Endothelial cell of umbilical vein (primary cell): ENCODE data around the gene SH3TC2. TPM values are rescaled to one million over a fixed set of nuclear protein-coding genes. Genes with fewer than 3 reads are reported as not detected.

Experiments
- BruUV-seq: library from RNA; stranded (reverse); fragments of 400-500 nt; replicated peaks from 2 replicates; lab custom pipeline; 2021; lab: Mats Ljungman, UMichigan
- CTCF ChIA-PET: fragments of 300-600, 350-600 bp; sonication (Branson Sonifier 250); formaldehyde crosslinking; loops from one replicate; lab custom pipeline; 2021; ENCODE audit warnings: antibody characterized with exemption, inconsistent platforms; lab: Charles Lee
- POLR2A ChIA-PET: fragments of 300-600, 350-600 bp; sonication (Branson Sonifier 250); formaldehyde crosslinking; loops from one replicate; lab custom pipeline; 2021; ENCODE audit warnings: antibody characterized with exemption, inconsistent platforms; lab: Charles Lee
- DNase-seq: peaks from one replicate; pipeline ENCODE4 v3.0.0-alpha.2; 2011; ENCODE audit warnings: low read depth, low spot score
- FAIRE-seq: peaks from 2 replicates; lab custom pipeline; 2011; peaks lifted over from hg19 to GRCh38; lab: Jason Lieb, UNC
- H2AFZ ChIP-seq: 2 replicates; pipeline ENCODE4 v1.6.0; 2012; ENCODE audit warnings: low read depth, low read length, control low read depth, inconsistent platforms
- H3K27ac ChIP-seq: 2 replicates; pipeline ENCODE4 v1.5.1; 2011; ENCODE audit warnings: low read depth, mild to moderate bottlenecking, control low read depth, low read length, moderate library complexity; ENCODE audit not compliant: insufficient read depth
- H3K27me3 ChIP-seq, 2 experiments: 2 replicates each; pipeline versions ENCODE4 v1.6.0 to v1.6.1; 2011; ENCODE audit warnings: low read length in 2 of 2, mixed read lengths in 1 of 2; ENCODE audit not compliant: control insufficient read depth in 2 of 2, insufficient read depth in 2 of 2
- H3K36me3 ChIP-seq, 2 experiments: 2 replicates in 1 of 2; 3 replicates in 1 of 2; pipeline ENCODE4 v1.5.1; 2011; ENCODE audit warnings: low read length in 2 of 2, mild to moderate bottlenecking in 1 of 2, moderate library complexity in 1 of 2; ENCODE audit not compliant: control insufficient read depth in 2 of 2, insufficient read depth in 2 of 2; ENCODE audit errors: extremely low read depth in 1 of 2
- H3K4me1 ChIP-seq: 3 replicates; pipeline ENCODE4 v1.5.1; 2011; ENCODE audit warnings: mild to moderate bottlenecking, low read length; ENCODE audit not compliant: control insufficient read depth, insufficient read depth; ENCODE audit errors: extremely low read depth
- H3K4me2 ChIP-seq: 2 replicates; pipeline ENCODE4 v1.6.1; 2011; ENCODE audit warnings: low read length, control low read depth, mixed read lengths; ENCODE audit not compliant: insufficient read depth
- H3K4me3 ChIP-seq, 3 experiments: fragments of 200-600 bp in 1 of 3; sonication (generic), shearing (Covaris generic) in 1 of 3; replicated peaks in 1 of 3; 2 replicates each; pipeline ENCODE4 v1.5.1; 2011 to 2016; ENCODE audit warnings: control low read depth in 3 of 3, low read length in 3 of 3, mild to moderate bottlenecking in 2 of 3, inconsistent platforms in 1 of 3, low read depth in 1 of 3, moderate library complexity in 1 of 3; ENCODE audit not compliant: insufficient read depth in 1 of 3
- H3K79me2 ChIP-seq: 2 replicates; pipeline ENCODE4 v1.6.0; 2012; ENCODE audit warnings: low read length, inconsistent platforms; ENCODE audit not compliant: control insufficient read depth, insufficient read depth
- H3K9ac ChIP-seq: replicated peaks from 2 replicates; pipeline ENCODE3; 2011; ENCODE audit warnings: low read length, control low read depth; ENCODE audit not compliant: insufficient read depth; ENCODE audit errors: extremely low read depth
- H3K9me1 ChIP-seq: replicated peaks from 3 replicates; pipeline ENCODE4 v1.6.0; 2011; ENCODE audit warnings: mild to moderate bottlenecking, low read length; ENCODE audit not compliant: control insufficient read depth, insufficient read depth; ENCODE audit errors: extremely low read depth
- H3K9me3 ChIP-seq: replicated peaks from 2 replicates; pipeline ENCODE4 v1.5.1; 2012; ENCODE audit warnings: low read length, inconsistent platforms; ENCODE audit not compliant: control insufficient read depth, insufficient read depth
- H4K20me1 ChIP-seq: replicated peaks from 2 replicates; pipeline ENCODE3; 2011; ENCODE audit warnings: mild to moderate bottlenecking, low read length; ENCODE audit not compliant: control insufficient read depth, insufficient read depth; ENCODE audit errors: extremely low read depth
- EZH2 ChIP-seq: IDR thresholded peaks from 2 replicates; pipeline ENCODE4 v1.6.1; 2012; ENCODE audit warnings: borderline replicate concordance, low read depth, mild to moderate bottlenecking, moderate library complexity, low read length, inconsistent platforms; ENCODE audit not compliant: severe bottlenecking
- FOS ChIP-seq: IDR thresholded peaks from 2 replicates; pipeline ENCODE4 v1.6.1; 2011; ENCODE audit warnings: mild to moderate bottlenecking, low read length, moderate library complexity, borderline replicate concordance; ENCODE audit not compliant: insufficient read depth
- GATA2 ChIP-seq: IDR thresholded peaks from 2 replicates; pipeline ENCODE4 v1.7.0; 2011; ENCODE audit warnings: low read depth, mild to moderate bottlenecking, moderate library complexity, mixed read lengths, low read length; ENCODE audit not compliant: insufficient read length, insufficient read depth
- JUN ChIP-seq: IDR thresholded peaks from 2 replicates; pipeline ENCODE4 v1.6.1; 2011; ENCODE audit warnings: borderline replicate concordance, low read depth; ENCODE audit not compliant: insufficient read length, insufficient read depth
- MYC ChIP-seq: IDR thresholded peaks from one replicate; pipeline ENCODE4 v1.6.1; 2011; ENCODE audit warnings: mild to moderate bottlenecking, low read depth, low read length
- POLR2A ChIP-seq: IDR thresholded peaks from 2 replicates; pipeline ENCODE4 v1.6.1; 2012; ENCODE audit warnings: low read depth, mild to moderate bottlenecking, control low read depth, low read length
- POLR2AphosphoS5 ChIP-seq: IDR thresholded peaks from 2 replicates; pipeline ENCODE4 v1.6.1; 2012; ENCODE audit warnings: low read depth, mild to moderate bottlenecking, control low read depth, low read length, moderate library complexity; ENCODE audit not compliant: insufficient read depth
- dilution Hi-C: fragments of 300-500 bp; cut with MboI; formaldehyde crosslinking; loops from one replicate; pipeline ENCODE4 v1.15.0; 2019; ENCODE audit warnings: low sequenced_read_pairs; ENCODE audit not compliant: extremely low pct_ligation_motif_present
- intact Hi-C: fragments of 100-400 bp; cut with micrococcal nuclease; formaldehyde crosslinking; loops from one replicate; pipeline ENCODE4 v1.10.0; 2022
- polyA plus RNA-seq, 4 experiments: library from polyadenylated mRNA; depleted of rRNA in 3 of 4; stranded (reverse) in 3 of 4; unstranded in 1 of 4; fragments of >200 nt; gene quantifications; 2 replicates each; pipeline versions ENCODE4 v1.2.1 to v1.2.3, GENCODE V29; 2011 to 2012; ENCODE audit warnings: missing spikeins in 1 of 4
- total RNA-seq: library from RNA; stranded (reverse); gene quantifications from 2 replicates; pipeline ENCODE4 v1.2.3, GENCODE V29; 2021
- TF ChIP-seq, protein P1 (sequence below): IDR thresholded peaks from 2 replicates; pipeline ENCODE4 v1.6.1; 2011; ENCODE audit not compliant: insufficient read depth, insufficient read length
- TF ChIP-seq, protein P2 (sequence below), 2 donors: IDR thresholded peaks; 1 replicate in 1 of 2; 2 replicates in 1 of 2; pipeline ENCODE4 v1.5.1; 2011; ENCODE audit warnings: low read length in 2 of 2, mild to moderate bottlenecking in 2 of 2, moderate library complexity in 2 of 2, control low read depth in 1 of 2, inconsistent platforms in 1 of 2, low read depth in 1 of 2; ENCODE audit not compliant: insufficient read depth in 1 of 2; ENCODE audit errors: extremely low read depth in 1 of 2

SH3TC2 gene
- total and polyA plus RNA-seq, 2 donors (not counting 3 experiments of a cell fraction or from before 2014, with no cell fraction given) = 0.91 to 4.3 TPM

- POLR2A ChIA-PET = no interaction called here
Measured at GRCh38 chr5:149072791-149073190, 9.9 kb upstream of the SH3TC2 start.

More at GRCh38 chr5:149072791-149073190, 9.9 kb upstream of the SH3TC2 start:
- Histone ChIP-seq H3K9ac (no peak overlapping the region), H3K79me2 (no peaks in the 10 kb centered on the region), H2AFZ (no peak overlapping the region), H3K4me1 (no peaks in the 10 kb centered on the region), H3K36me3 (no peaks in the 10 kb centered on the region), H3K9me3 (no peaks in the 10 kb centered on the region), H3K27me3 (no peaks in the 10 kb centered on the region), H3K27ac (no peak overlapping the region), H3K9me1 (no peaks in the 10 kb centered on the region), H4K20me1 (no peaks in the 10 kb centered on the region), H3K4me3 (no peak overlapping the region), H3K4me2 (no peak overlapping the region)
- FAIRE-seq = no peak
- dilution Hi-C loops = no loop called here
- CTCF ChIA-PET = interaction anchor here (1.8 kb wide), 1 partner anchor 42 kb away, joined by 7 read pairs; no protein-coding TSS in a partner anchor
- TF ChIP-seq, protein P1, sequence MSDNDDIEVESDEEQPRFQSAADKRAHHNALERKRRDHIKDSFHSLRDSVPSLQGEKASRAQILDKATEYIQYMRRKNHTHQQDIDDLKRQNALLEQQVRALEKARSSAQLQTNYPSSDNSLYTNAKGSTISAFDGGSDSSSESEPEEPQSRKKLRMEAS = no peak
- no peak for TF ChIP-seq POLR2AphosphoS5
- TF ChIP-seq JUN = no peak
- TF ChIP-seq POLR2A = no peak
- TF ChIP-seq EZH2 = no peak
- TF ChIP-seq, protein P2, sequence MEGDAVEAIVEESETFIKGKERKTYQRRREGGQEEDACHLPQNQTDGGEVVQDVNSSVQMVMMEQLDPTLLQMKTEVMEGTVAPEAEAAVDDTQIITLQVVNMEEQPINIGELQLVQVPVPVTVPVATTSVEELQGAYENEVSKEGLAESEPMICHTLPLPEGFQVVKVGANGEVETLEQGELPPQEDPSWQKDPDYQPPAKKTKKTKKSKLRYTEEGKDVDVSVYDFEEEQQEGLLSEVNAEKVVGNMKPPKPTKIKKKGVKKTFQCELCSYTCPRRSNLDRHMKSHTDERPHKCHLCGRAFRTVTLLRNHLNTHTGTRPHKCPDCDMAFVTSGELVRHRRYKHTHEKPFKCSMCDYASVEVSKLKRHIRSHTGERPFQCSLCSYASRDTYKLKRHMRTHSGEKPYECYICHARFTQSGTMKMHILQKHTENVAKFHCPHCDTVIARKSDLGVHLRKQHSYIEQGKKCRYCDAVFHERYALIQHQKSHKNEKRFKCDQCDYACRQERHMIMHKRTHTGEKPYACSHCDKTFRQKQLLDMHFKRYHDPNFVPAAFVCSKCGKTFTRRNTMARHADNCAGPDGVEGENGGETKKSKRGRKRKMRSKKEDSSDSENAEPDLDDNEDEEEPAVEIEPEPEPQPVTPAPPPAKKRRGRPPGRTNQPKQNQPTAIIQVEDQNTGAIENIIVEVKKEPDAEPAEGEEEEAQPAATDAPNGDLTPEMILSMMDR (IDR thresholded peaks at IDR 0.05; ENCODE audit: extremely low read depth in 1 of 2, insufficient read depth in 1 of 2, low read depth in 1 of 2, low read length in 2 of 2) = no peak
- no peak for TF ChIP-seq MYC
- TF ChIP-seq GATA2 = no peak
- no peak for TF ChIP-seq FOS
- no TSS peak for BruUV-seq
- no peak for DNase-seq
- intact Hi-C loops = no loop called here
